HG02938 (cell line): ENCODE measurements around the gene LAMA2.

ENCODE experiments used
- ATAC-seq: cut with Tn5 transposase; IDR thresholded peaks from one replicate; pipeline ENCODE4 v1.9.1; 2021; ENCODE audit warnings: mild to moderate bottlenecking, moderate library complexity; ENCODE audit not compliant: unreplicated experiment

The LAMA2 gene

DNA sequence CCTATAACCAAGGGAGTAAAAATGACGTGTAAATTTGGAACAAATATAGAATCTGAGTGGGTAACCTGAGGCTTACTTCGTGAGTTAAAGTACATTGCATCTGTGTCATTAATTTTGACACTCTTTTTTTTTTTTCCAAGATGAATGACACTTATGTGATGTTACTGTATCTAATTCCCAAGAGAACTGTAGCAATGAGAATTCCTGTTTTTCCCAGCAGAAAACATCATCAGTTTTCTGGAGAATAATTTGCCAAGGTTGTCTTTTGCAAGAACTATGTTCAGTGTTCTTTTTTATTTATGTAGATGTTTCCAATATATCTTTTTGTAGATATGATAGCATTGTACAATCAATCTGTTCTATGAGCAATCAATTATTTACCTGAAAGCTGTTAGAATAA, 543.4 kb downstream of the LAMA2 start:
- no peak for ATAC-seq

DNA sequence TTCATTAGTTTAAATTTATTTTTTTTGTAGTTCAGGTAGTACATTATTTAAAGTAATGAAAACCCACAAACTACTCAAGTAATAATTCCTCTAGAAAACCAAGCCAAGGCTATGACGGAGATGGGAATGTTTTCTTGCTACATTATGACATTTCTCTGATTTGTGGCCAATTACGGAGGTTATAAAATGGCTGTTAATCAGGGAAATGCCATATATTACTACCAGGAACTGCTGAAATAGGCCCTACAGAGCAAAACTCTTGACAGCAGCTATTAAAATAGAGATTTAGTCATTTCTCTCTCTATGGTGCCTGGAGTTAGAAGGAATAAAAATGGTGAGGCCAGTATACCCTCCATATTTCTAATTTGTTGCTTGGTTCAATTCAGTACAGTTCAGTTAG, 547.0 kb downstream of the LAMA2 start:
- no peak for ATAC-seq

DNA sequence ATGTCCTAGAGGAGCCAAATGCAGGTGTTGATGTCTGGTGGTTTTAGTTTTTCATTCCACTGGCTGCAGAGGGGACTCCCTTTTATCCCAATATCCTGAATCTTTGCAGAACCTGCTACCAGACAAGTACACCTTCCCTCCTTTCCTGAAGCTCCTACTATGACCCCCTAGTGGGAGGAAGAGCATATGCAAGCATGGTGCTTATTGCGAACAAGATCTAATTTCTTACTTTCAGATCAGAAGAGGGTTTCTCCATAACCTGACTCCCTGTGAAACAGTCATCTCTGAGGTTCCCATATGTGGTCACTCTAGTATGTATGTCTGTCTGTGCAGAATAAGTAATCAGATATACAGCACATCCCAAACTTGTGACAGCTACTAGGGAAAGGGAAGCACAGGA, 549.8 kb downstream of the LAMA2 start:
- ATAC-seq = no peak

DNA sequence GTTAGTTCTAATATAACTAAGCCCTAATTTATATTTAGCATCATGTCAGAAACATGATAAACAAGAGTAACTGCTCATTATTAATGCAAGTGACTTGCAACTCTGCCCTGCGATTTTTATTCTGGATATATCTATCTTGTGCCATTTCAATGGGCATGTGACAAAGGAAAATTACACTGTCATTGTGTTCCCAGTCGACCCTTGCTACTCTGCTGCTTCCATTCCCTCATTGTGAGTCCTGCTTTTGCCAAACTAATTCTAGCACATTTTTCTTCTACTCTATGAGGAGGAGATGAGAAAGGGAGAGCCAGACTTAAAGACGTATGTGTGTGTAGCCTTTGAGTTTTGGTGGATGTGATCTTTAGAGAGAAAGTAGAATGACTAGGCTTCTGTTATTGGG, 551.2 kb downstream of the LAMA2 start:
- ATAC-seq = no peak

DNA sequence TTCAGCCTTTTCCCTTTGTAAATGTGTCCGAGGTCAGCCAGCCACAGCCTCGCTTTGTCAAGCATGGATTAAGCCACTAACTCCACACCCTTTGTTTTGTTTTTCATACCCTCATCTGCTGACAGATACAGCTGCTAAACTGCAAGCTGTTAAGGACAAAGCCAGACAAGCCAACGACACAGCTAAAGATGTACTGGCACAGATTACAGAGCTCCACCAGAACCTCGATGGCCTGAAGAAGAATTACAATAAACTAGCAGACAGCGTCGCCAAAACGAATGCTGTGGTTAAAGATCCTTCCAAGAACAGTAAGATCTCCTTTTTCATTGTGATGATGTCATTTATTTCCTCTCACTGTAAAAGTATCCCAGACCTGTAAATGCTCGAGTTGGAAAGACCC, 557.8 kb downstream of the LAMA2 start:
- no peak for ATAC-seq

DNA sequence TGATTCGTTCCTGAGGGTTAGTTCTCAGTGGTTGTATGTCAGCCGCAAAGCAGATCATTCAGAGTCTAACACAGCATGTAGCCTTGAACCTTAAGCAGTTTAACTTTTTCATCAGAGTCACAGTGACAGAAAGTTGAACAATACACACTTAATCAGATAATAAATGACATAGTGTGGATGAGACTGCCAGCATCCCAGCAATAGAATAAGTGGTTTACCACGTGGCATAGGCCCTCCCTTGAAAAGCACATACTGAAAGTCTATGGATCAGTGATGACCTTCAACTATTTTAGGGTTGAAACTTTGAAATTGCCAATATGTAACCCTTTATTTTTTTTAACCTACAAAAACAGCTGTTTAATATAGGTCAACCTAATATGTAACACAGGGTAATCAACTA, 561.7 kb downstream of the LAMA2 start:
- ATAC-seq = no peak

DNA sequence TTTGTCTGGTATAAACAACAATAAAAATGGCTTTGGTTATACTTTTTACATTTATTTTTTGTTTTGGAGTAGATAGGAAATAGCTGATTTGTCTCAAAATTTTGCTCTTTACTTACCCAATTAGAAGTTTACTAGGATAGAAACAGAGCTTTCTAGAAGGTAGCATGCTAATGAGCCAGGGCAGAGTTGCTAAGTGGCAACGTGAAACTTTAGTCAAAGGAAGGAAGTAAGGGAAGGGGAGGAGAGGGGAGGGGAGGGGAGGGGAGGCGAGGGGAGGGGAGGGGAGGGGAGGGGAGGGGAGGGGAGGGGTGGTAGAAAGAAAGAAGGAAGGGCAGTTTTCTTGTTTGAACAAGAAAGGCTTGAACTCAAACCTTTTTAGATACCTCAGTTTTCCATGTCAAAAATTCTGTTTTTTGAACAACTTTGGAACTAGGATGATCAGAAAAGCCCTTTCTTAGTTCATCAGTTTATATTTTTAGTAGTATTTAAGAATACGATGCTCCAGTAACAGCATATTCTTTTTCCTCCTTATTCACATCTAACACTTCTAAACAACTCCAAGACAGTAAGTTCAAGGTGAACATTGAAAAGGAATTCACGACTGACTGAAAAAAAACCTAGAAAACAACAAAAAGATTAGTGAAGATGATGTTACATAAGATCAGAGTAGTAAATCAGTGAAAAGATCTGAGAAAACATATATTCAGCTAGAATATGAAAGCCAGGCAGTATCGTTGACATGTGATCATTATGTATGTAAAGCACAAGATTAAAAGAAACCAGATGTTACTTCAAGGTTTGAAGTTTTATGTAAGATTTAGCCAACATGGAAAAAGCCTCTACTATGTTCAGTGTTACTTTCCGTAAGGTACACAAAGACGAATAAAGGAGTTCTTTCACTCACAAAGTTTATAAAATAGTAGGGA, 563.6 kb downstream of the LAMA2 start:
- ATAC-seq = no peak

DNA sequence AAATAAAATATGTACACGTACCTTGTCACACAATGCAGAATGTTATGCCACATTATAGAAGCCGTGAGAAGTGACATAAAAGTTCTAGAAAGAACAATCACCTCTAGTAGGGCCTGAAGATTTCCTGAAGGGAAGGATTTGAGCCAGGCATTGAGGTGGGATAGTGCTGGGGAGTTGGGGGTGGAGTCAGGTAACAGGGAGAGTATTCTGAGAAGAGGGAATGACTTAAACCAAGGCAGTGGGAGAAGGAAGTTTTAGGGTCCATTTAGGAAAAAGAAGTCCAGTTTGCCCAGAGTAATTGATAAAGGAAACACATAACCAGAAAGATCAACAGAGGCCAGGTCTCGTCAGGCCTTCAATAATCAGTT, 564.2 kb downstream of the LAMA2 start:
- no peak for ATAC-seq

DNA sequence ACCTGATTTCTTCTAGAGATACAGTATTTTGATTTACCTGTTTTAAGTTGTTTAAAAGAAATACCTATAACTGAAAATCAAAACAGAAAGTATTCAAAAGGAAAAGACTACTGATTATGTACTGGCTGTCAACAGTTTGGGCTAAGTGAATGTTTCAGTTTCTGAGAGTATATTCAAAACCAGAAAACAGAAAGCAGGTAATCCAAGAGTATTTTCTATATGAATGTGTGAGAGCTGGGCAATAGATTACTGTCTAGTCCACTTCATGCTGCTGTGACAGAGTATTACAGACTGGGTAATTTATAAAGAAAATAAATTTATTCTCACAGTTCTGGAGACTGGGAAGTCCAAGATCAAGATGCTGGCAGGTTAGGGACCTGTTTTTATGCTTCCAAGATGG, 566.0 kb downstream of the LAMA2 start:
- peak; percentile 100 for ATAC-seq

DNA sequence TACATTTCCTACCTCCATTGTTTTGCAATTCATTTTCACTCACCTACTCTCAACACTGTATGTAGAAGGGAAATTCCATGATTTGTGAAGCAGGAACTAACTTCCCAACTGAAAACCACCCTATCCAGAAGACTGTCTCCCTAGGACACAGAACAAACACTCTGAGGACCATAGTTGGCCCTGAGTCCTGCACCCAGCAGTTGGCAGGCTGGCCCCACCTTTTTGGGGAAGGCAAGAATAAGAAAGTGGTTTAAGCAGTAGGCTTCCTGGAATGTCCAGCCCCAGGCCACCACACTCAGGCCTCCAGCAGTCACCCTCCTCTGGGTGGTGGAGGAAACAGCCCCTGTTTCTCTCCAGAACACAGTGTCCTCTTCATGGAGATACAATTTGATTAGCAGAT, 568.2 kb downstream of the LAMA2 start:
- ATAC-seq = no peak

DNA sequence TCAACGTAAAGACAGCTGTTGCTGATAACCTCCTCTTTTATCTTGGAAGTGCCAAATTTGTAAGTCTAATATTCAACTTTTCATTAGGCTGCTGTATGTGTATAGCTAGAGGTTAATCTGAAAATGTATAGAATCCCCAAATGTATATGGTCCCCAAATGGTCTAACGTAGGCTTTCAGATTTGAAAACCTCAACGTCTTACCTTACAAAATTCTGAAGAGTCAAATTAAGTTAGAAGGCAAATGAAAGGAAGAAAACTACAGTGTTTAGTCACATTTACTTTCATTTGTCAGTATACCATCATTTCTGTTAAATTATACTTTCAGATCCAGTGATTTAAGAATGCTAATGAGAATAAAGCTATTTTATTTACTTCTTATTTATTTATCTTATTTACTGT, 570.1 kb downstream of the LAMA2 start:
- no peak for ATAC-seq

DNA sequence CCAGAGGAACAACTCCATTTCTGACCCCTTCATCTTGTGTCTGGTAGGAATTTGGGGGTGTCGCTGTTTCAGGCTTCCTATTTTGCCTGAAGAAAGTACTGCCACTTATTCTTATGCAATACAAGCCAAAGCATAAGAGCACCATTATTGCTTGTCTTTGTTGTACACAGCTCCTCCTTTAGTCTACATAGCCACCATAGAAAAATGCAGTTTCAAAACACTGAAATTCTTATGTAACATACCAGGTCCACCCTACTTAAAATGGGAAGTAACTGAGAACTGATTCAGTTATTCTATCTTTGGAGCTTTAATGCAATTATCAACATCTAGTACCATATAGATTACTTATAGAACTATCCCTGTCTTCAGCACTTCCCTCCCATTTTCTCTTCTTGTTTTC, 571.5 kb downstream of the LAMA2 start:
- ATAC-seq = no peak

DNA sequence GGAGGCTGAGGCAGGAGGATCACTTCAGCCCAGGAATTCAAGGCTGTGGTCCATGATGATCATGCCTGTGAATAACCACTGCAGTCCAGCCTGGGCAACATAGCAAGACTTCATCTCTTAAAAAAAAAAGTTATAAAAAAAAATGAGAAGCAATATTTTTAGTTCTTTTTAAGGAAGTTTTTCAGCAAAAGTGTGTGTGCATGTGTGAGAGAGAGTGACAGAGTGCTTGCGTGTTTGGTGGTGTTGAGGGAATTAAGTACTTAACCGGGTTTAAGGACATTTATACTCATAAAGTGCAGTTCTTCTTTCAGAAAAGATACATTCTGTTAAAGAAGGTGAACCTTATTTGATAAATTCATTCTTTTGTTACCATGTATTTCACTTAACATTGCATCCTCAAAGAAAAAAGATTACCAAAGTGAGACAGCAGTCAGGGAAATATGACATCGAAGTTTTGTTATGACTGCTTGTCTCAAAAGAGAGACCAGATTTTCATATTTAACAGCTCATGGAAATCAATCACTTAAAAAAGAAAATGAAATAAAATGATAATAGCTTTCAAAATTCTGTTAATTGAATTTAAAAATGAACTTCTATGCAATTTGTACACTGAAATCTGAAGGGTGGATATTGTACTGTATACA, 572.3 kb downstream of the LAMA2 start:
- ATAC-seq = no peak

DNA sequence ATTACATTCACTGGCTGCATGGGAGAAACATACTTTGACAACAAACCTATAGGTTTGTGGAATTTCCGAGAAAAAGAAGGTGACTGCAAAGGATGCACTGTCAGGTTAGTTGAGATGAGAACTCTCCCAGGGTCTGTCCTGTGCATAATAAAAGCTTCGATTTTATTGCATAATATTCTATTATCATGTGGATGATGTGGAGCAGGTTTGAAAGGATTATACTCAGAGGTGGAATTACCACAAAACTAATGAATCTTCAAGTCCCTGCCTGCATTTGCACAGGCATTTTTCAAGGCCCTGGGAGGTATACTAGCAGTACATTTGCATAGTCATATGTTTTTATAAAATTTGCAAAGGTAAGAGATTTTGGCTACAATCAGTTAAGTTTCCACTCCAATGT, 577.3 kb downstream of the LAMA2 start:
- ATAC-seq = no peak

DNA sequence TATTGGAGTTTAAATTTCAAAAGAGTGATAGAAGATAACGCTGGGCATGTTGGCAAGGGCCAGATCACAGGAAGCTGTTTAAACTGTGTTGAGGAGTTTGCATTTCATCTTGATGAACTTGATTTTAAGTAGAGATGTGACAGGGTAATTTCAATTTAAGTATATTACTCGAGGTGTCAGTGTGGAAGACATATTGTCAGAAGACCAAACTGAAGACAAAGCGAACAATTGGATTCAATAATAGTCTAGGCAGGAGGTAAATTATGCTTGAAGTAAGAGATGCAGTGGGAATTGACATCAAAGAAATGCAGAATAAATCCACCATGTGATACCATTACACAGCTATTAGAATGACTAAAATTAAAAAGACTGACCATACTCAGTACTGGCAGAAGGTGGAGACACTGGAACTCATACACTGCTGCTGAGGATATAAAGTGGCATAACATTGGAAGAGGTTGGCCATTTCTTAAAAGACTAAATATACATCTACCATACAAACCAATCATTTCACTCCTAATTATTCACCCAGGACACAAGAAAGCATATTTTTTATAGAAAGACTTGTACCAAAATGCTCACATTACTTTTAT, 586.2 kb downstream of the LAMA2 start:
- ATAC-seq = no peak

DNA sequence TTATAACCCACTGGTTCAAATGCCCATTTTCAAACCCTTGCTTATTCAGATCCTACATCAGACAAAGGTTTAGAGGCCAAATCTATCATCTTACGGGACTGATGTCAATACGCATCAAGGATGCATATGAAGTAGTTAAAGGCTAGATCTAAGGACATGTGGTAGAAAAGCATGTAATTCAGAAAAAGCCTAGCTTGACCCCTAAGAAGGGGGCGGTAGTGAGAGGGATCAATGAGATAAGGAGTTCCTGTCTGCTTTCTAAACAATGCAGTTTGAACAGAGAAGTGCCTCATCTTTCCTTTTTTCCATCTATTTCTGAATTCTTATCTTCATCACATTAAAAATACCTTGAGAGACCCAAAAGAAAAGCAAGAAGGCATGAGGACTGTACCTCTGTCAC, 589.3 kb downstream of the LAMA2 start:
- no peak for ATAC-seq

DNA sequence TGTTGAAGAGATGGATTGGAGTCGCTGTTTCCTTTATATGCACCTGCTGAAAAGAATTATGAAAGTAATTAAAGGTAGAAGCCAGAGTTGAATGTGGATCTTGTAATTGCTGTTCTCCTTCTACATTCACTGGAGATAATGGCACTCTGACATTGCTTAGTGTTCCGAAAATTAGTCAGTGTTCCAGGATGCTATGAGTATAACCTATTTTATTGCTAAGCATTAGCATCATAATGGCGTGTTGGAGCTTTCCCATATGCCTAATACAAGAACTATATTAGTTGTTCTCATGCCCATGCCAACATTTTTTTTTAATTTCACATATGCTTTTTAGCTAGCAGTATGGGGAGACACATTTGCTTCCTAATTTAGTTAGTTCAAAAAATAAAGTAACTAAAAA, 590.6 kb downstream of the LAMA2 start:
- ATAC-seq = no peak

DNA sequence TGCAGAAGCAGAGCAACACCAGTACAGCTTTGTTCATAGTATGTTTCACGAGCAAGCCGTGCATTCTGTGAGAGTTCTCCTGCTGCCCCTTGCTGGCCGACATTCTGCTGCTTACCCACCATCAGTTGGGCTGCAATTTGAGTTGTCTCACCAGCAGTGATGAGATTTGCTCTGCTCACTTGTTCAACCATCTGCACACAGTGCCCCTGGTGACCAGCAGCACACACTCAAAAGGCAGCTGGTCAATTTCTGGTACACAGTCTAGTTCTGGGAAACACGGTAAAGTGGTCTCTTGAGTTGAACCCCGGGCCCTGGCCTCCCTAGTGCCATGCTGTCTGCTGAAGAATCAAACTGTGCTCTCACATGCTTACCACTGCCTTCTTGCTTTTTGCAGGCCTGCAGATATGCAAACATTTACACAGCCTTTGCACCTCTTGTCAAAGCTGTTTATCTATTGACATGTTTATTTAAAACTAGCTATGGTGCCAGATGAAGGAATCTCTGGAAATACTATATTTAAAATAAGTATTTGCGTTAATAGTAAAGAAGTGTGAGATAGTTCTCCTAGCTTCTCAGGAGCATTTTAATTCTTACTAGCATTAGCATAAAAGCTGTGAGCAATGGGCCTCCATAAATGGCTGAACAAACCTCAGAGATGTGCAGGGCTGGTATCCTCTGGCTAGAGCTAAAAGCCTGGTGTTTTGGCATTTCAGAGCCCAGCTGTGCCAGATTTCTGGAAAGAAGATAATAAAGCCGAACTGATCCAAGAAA, 592.7 kb downstream of the LAMA2 start:
- no peak for ATAC-seq

DNA sequence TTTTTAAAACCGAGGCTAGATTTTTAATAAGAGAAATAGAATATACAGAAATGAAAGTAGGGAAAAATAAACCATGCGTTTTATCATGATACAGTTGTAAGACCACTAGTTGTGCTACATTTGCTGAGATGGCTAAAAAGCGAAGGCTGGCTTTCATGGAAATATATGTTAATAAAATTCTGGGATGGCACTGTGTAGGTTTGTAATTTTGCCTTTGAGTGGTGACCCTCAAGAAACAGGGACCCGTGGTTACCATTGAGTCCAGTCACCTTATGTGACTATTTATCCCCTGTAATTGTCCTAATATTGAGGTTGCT, 593.3 kb downstream of the LAMA2 start:
- no peak for ATAC-seq

DNA sequence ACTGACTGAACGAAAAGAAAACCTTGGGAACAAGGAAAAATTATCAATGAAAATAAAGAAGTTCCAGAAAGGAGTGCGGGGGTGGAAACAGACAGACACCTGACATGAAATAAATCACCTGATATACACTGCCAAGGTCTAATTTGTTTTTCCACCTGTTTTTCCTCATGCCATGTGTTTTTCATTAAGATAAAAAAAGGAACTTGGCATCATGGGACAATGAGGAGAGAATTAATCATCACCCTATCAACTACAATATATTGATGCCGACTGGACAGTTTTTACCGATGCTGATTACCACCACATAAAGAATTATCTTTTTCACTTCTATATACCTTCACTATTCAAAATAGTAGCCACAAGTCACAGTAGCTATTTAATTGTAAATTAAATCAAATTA, 593.9 kb downstream of the LAMA2 start:
- ATAC-seq = no peak

DNA sequence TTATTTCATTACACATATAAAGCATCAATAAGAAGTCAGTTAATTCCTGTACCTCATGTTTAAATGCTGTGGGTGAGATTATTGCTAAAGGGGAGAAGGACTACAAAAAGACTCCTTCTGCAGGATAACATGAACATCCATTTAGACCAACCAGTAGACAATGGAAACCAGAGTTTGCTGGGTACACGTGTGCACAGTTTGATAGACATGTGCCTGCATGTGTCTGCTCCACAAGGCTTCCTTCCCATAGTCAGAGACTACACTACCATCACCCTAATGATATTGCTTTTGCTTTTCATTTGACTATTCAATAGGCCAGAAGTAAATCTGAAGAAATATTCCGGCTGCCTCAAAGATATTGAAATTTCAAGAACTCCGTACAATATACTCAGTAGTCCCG, 595.4 kb downstream of the LAMA2 start:
- no peak for ATAC-seq

DNA sequence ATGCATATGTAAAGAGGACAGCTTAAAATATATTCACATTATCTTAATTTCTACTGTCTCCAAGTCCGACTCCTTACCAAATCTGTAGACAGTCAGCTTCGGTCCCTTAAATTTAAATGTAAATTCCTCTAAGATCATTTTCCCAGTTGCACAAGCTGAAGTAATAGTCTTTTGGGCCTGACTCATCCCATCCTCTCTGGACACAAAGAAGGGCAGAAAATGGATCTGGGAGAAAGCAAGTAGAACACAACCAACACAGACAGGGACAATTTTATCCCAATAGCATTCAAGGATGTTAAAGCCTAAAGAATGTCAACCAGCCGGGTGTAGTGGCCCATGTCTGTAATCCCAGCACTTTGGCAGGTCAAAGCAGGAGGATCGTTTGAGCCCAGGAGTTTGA, 598.8 kb downstream of the LAMA2 start:
- no peak for ATAC-seq
